GM12891 (cell line): Measurements from ENCODE around the gene RBMS3.
"Not testable (repeated sequence)": the region's sequence is repeated elsewhere in the genome, so short reads cannot be mapped to it uniquely, and the experiment has no call there.

ENCODE experiments used
- DNase-seq: peaks from one replicate; pipeline ENCODE4 v3.0.0; 2011; ENCODE audit warnings: low spot score; ENCODE audit not compliant: insufficient read length
- FAIRE-seq: peaks from 2 replicates; lab custom pipeline; 2011; peaks lifted over from hg19 to GRCh38; lab: Jason Lieb, UNC
- PAX5 ChIP-seq: IDR thresholded peaks from 2 replicates; pipeline ENCODE4 v1.6.1; 2011; ENCODE audit warnings: low read length, moderate library complexity, mild to moderate bottlenecking; ENCODE audit not compliant: insufficient read depth, severe bottlenecking
- POLR2A ChIP-seq: IDR thresholded peaks from 2 replicates; pipeline ENCODE4 v1.6.1; 2011; ENCODE audit warnings: low read depth, low read length, control low read depth
- POLR2AphosphoS5 ChIP-seq: IDR thresholded peaks from 2 replicates; pipeline ENCODE4 v1.6.1; 2011; ENCODE audit warnings: low read depth, low read length, control low read depth
- POU2F2 ChIP-seq: IDR thresholded peaks from 2 replicates; pipeline ENCODE4 v1.6.1; 2011; ENCODE audit warnings: low read depth, mild to moderate bottlenecking, control low read depth, low read length, moderate library complexity
- SPI1 ChIP-seq: IDR thresholded peaks from 2 replicates; pipeline ENCODE4 v1.6.1; 2011; ENCODE audit warnings: low read depth, low read length, control low read depth
- TAF1 ChIP-seq: IDR thresholded peaks from 2 replicates; pipeline ENCODE4 v1.6.1; 2011; ENCODE audit warnings: low read depth, low read length, control low read depth

Gene RBMS3

GRCh38 chr3:29379097-29379496 is 98.2 kb downstream of the RBMS3 start:
- FAIRE-seq (no peak), DNase-seq (no peak)
- TF ChIP-seq TAF1 (no peak), POLR2A (no peak), POLR2AphosphoS5 (no peak), POU2F2 (no peak), SPI1 (no peak), PAX5 (no peak)

GRCh38 chr3:29381595-29381994 is 100.7 kb downstream of the RBMS3 start:
- TF ChIP-seq TAF1: no peak
- no peak for TF ChIP-seq SPI1
- TF ChIP-seq POLR2AphosphoS5: no peak
- TF ChIP-seq POLR2A: no peak
- no peak for TF ChIP-seq POU2F2
- no peak for TF ChIP-seq PAX5
- DNase-seq (no peak), FAIRE-seq (no peak)

GRCh38 chr3:29382409-29382808 is 101.5 kb downstream of the RBMS3 start:
- no peak for DNase-seq
- no peak for FAIRE-seq

GRCh38 chr3:29382845-29383244 is 102.0 kb downstream of the RBMS3 start:
- no peak for FAIRE-seq
- no peak for TF ChIP-seq POLR2AphosphoS5
- TF ChIP-seq TAF1: no peak
- no peak for TF ChIP-seq POU2F2
- TF ChIP-seq POLR2A: no peak
- TF ChIP-seq SPI1: no peak
- TF ChIP-seq PAX5: no peak
- no peak for DNase-seq

More at GRCh38 chr3:29382409-29382808, 101.5 kb downstream of the RBMS3 start:
- no peak for TF ChIP-seq TAF1

- TF ChIP-seq POLR2A (no peak), POLR2AphosphoS5 (no peak), PAX5 (no peak), POU2F2 (no peak)
- DNase-seq: no peak
- no peak for FAIRE-seq
Observed at GRCh38 chr3:29384640-29385039, 103.8 kb downstream of the RBMS3 start.

GRCh38 chr3:29385046-29385830 is 104.4 kb downstream of the RBMS3 start:
- no peak for FAIRE-seq
- TF ChIP-seq POU2F2 (no peak), SPI1 (no peak), TAF1 (no peak), PAX5 (no peak), POLR2A (no peak), POLR2AphosphoS5 (no peak)
- no peak for DNase-seq

- no peak for DNase-seq
- TF ChIP-seq POU2F2 (no peak), POLR2AphosphoS5 (no peak), SPI1 (no peak), PAX5 (no peak), TAF1 (no peak), POLR2A (no peak)
- FAIRE-seq: no peak
Observed at GRCh38 chr3:29389362-29389761, 108.5 kb downstream of the RBMS3 start.

GRCh38 chr3:29392625-29393388 is 111.9 kb downstream of the RBMS3 start:
- DNase-seq: no peak
- no peak for FAIRE-seq
- no peak for TF ChIP-seq PAX5
- TF ChIP-seq POLR2AphosphoS5: no peak
- TF ChIP-seq SPI1: no peak
- no peak for TF ChIP-seq POU2F2
- no peak for TF ChIP-seq POLR2A
- TF ChIP-seq TAF1: no peak

- DNase-seq, FAIRE-seq: not testable (repeated sequence)
Observed at GRCh38 chr3:29393946-29394345, 113.1 kb downstream of the RBMS3 start.

- no peak for TF ChIP-seq POLR2A
- peak; percentile 84 for TF ChIP-seq SPI1
Observed at GRCh38 chr3:29397406-29397805, 116.5 kb downstream of the RBMS3 start.

GRCh38 chr3:29398787-29399186 is 117.9 kb downstream of the RBMS3 start:
- TF ChIP-seq POLR2AphosphoS5 (no peak), TAF1 (no peak), POLR2A (no peak), SPI1 (no peak), PAX5 (no peak), POU2F2 (no peak)
- FAIRE-seq (no peak), DNase-seq (no peak)

More at GRCh38 chr3:29397406-29397805, 116.5 kb downstream of the RBMS3 start:
- DNase-seq: no peak
- FAIRE-seq: no peak
